Measurements from ENCODE around the gene MMP14. TPM values are rescaled to one million over a fixed set of nuclear protein-coding genes. Genes with fewer than 3 reads are reported as not detected.

MMP14 gene
- total and polyA plus RNA-seq, 2 experiments from 2014 or later: 7.0 to 56.4 TPM

DNA sequence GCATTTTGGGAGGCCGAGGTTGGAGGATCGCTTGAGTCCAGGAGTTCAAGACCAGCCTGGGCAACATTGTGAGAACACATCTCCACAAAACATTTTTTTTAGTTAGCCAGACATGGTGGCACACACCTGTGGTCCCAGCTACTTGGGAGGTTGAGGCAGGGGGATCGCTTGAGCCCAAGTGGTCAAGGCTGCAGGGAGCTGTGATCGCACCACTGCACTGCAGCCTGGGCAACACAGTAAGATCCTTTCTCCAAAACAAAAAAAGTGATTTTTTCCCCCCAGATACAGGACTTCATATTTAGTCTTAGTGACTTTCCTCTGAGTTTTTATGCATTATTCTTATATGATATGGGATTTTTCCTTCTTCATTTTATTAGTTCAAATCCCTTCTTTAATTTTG lies 49.7 kb upstream of the MMP14 start:
- Histone ChIP-seq H3K79me2 (replicated peaks; ENCODE audit: insufficient read depth) (no peaks in the 10 kb centered on the region), H3K27me3 (ENCODE audit: insufficient read depth) (no peaks in the 10 kb centered on the region), H3F3A (replicated peaks; ENCODE audit: low read depth) (no peaks in the 10 kb centered on the region), H2AFZ (no peak overlapping the region), H3K4me1 (ENCODE audit: insufficient read depth) (no peaks in the 10 kb centered on the region), H3K4me3 (no peak overlapping the region), H4K20me1 (replicated peaks; ENCODE audit: insufficient read depth) (no peaks in the 10 kb centered on the region), H3K4me2 (no peak overlapping the region), H3K27ac (ENCODE audit: low read depth) (no peak overlapping the region), H3K9me2 (ENCODE audit: insufficient read depth) (no peaks in the 10 kb centered on the region), H3K36me3 (ENCODE audit: insufficient read depth) (no peaks in the 10 kb centered on the region)
- Mint-ChIP-seq H3K9me3 (no peaks in the 10 kb centered on the region), H3K27me3 (ENCODE audit: insufficient read depth, low read depth, poor library complexity) (peaks cover 6% of the 10 kb centered on the region), H3K4me1 (0 out of 3 replicates have a peak, but pooled peaks cover under 1% of the 10 kb centered on the region), H3K4me3 (no peak overlapping the region), H3K27ac (no peak overlapping the region), H3K36me3 (ENCODE audit: low read depth) (no peaks in the 10 kb centered on the region)
- TF ChIP-seq, protein P1, sequence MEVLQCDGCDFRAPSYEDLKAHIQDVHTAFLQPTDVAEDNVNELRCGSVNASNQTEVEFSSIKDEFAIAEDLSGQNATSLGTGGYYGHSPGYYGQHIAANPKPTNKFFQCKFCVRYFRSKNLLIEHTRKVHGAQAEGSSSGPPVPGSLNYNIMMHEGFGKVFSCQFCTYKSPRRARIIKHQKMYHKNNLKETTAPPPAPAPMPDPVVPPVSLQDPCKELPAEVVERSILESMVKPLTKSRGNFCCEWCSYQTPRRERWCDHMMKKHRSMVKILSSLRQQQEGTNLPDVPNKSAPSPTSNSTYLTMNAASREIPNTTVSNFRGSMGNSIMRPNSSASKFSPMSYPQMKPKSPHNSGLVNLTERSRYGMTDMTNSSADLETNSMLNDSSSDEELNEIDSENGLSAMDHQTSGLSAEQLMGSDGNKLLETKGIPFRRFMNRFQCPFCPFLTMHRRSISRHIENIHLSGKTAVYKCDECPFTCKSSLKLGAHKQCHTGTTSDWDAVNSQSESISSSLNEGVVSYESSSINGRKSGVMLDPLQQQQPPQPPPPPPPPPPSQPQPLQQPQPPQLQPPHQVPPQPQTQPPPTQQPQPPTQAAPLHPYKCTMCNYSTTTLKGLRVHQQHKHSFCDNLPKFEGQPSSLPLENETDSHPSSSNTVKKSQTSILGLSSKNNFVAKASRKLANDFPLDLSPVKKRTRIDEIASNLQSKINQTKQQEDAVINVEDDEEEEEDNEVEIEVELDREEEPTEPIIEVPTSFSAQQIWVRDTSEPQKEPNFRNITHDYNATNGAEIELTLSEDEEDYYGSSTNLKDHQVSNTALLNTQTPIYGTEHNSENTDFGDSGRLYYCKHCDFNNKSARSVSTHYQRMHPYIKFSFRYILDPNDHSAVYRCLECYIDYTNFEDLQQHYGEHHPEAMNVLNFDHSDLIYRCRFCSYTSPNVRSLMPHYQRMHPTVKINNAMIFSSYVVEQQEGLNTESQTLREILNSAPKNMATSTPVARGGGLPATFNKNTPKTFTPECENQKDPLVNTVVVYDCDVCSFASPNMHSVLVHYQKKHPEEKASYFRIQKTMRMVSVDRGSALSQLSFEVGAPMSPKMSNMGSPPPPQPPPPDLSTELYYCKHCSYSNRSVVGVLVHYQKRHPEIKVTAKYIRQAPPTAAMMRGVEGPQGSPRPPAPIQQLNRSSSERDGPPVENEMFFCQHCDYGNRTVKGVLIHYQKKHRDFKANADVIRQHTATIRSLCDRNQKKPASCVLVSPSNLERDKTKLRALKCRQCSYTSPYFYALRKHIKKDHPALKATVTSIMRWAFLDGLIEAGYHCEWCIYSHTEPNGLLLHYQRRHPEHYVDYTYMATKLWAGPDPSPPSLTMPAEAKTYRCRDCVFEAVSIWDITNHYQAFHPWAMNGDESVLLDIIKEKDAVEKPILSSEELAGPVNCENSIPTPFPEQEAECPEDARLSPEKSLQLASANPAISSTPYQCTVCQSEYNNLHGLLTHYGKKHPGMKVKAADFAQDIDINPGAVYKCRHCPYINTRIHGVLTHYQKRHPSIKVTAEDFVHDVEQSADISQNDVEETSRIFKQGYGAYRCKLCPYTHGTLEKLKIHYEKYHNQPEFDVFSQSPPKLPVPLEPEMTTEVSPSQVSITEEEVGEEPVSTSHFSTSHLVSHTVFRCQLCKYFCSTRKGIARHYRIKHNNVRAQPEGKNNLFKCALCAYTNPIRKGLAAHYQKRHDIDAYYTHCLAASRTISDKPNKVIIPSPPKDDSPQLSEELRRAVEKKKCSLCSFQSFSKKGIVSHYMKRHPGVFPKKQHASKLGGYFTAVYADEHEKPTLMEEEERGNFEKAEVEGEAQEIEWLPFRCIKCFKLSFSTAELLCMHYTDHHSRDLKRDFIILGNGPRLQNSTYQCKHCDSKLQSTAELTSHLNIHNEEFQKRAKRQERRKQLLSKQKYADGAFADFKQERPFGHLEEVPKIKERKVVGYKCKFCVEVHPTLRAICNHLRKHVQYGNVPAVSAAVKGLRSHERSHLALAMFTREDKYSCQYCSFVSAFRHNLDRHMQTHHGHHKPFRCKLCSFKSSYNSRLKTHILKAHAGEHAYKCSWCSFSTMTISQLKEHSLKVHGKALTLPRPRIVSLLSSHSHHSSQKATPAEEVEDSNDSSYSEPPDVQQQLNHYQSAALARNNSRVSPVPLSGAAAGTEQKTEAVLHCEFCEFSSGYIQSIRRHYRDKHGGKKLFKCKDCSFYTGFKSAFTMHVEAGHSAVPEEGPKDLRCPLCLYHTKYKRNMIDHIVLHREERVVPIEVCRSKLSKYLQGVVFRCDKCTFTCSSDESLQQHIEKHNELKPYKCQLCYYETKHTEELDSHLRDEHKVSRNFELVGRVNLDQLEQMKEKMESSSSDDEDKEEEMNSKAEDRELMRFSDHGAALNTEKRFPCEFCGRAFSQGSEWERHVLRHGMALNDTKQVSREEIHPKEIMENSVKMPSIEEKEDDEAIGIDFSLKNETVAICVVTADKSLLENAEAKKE (CRISPR knock-in tag; IDR thresholded peaks at IDR 0.05): no peak
- TF ChIP-seq JUNB (IDR thresholded peaks at IDR 0.05; ENCODE audit: unreplicated experiment): no peak
- no peak for TF ChIP-seq ZNF114 (CRISPR knock-in tag; IDR thresholded peaks at IDR 0.05)
- no peak for TF ChIP-seq EZH2phosphoT487 (IDR thresholded peaks at IDR 0.05; ENCODE audit: unreplicated experiment)
- TF ChIP-seq POLR2AphosphoS5 (IDR thresholded peaks at IDR 0.05; ENCODE audit: low read depth): no peak
- no peak for TF ChIP-seq NANOG (IDR thresholded peaks at IDR 0.05; ENCODE audit: borderline replicate concordance)
- TF ChIP-seq STAT1 (IDR thresholded peaks at IDR 0.05; ENCODE audit: unreplicated experiment): no peak
- no peak for TF ChIP-seq REST (IDR thresholded peaks at IDR 0.05; ENCODE audit: unreplicated experiment)
- TF ChIP-seq, protein P2, sequence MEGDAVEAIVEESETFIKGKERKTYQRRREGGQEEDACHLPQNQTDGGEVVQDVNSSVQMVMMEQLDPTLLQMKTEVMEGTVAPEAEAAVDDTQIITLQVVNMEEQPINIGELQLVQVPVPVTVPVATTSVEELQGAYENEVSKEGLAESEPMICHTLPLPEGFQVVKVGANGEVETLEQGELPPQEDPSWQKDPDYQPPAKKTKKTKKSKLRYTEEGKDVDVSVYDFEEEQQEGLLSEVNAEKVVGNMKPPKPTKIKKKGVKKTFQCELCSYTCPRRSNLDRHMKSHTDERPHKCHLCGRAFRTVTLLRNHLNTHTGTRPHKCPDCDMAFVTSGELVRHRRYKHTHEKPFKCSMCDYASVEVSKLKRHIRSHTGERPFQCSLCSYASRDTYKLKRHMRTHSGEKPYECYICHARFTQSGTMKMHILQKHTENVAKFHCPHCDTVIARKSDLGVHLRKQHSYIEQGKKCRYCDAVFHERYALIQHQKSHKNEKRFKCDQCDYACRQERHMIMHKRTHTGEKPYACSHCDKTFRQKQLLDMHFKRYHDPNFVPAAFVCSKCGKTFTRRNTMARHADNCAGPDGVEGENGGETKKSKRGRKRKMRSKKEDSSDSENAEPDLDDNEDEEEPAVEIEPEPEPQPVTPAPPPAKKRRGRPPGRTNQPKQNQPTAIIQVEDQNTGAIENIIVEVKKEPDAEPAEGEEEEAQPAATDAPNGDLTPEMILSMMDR (conservative IDR thresholded peaks at IDR 0.05; ENCODE audit: low read depth in 2 of 2): no peak
- TF ChIP-seq EZH2 (IDR thresholded peaks at IDR 0.05; ENCODE audit: low read depth, unreplicated experiment): no peak
- no peak for TF ChIP-seq ZNF331 (CRISPR knock-in tag; IDR thresholded peaks at IDR 0.05; ENCODE audit: low read depth)
- no peak for TF ChIP-seq ETS1 (IDR thresholded peaks at IDR 0.05)
- no peak for TF ChIP-seq CREB1 (CRISPR knock-in tag; IDR thresholded peaks at IDR 0.05; ENCODE audit: low read depth)
- ATAC-seq (no peak), DNase-seq (ENCODE audit: low spot score) (no peak)

Measured in GM23338 (cell line).